ENCODE measurements around the gene CLSTN1. TPM values are rescaled to one million over a fixed set of nuclear protein-coding genes. Genes with fewer than 3 reads are reported as not detected.

CLSTN1 gene
- total RNA-seq, 1 experiment from 2014 or later: 100 TPM

DNA sequence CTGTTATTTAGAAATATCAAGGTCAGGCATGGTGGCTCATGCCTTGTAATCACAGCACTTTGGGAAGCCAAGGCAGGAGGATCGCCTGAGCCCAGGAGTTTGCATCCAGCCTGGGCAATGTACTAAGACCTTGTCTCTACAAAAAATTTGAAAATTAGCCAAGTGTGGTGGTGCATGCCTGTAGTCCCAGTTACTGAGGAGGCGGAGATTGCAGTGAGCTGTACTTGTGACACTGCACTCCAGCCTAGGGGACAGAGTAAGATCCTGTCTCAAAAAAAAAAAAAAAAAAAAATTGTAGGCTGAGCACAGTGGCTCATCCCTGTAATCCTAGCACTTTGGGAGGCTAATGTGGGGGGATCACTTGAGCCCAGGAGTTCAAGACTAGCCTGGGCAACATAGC, 127.0 kb downstream of the CLSTN1 start:
- H3K27ac ChIP-seq (ENCODE audit: insufficient read length, low read depth, low read length): no peak overlapping the region
- H2AK5ac ChIP-seq (ENCODE audit: insufficient read length, low read length): no peak overlapping the region
- no peak overlapping the region for H2BK5ac ChIP-seq (ENCODE audit: insufficient read length, low read length)
- H2AFZ ChIP-seq (ENCODE audit: low read length): no peak overlapping the region
- H3K27me3 ChIP-seq (ENCODE audit: insufficient read depth, low read length): no peaks in the 10 kb centered on the region
- no peak overlapping the region for H4K8ac ChIP-seq (replicated peaks; ENCODE audit: insufficient read length, low read depth, low read length)
- H4K91ac ChIP-seq (ENCODE audit: insufficient read length, low read depth, low read length): no peak overlapping the region
- TF ChIP-seq, protein P1, sequence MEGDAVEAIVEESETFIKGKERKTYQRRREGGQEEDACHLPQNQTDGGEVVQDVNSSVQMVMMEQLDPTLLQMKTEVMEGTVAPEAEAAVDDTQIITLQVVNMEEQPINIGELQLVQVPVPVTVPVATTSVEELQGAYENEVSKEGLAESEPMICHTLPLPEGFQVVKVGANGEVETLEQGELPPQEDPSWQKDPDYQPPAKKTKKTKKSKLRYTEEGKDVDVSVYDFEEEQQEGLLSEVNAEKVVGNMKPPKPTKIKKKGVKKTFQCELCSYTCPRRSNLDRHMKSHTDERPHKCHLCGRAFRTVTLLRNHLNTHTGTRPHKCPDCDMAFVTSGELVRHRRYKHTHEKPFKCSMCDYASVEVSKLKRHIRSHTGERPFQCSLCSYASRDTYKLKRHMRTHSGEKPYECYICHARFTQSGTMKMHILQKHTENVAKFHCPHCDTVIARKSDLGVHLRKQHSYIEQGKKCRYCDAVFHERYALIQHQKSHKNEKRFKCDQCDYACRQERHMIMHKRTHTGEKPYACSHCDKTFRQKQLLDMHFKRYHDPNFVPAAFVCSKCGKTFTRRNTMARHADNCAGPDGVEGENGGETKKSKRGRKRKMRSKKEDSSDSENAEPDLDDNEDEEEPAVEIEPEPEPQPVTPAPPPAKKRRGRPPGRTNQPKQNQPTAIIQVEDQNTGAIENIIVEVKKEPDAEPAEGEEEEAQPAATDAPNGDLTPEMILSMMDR (conservative IDR thresholded peaks at IDR 0.05): no peak
- H2BK12ac ChIP-seq (ENCODE audit: insufficient read length, low read depth, low read length): no peak overlapping the region
- no peaks in the 10 kb centered on the region for H3K9me3 Mint-ChIP-seq
- no peak overlapping the region for H3T11ph ChIP-seq (ENCODE audit: low read length)
- no peak overlapping the region for H3K4me2 ChIP-seq (ENCODE audit: insufficient read depth, insufficient read length, low read length)
- no peaks in the 10 kb centered on the region; a peak in 2 of 7 replicates for H3K36me3 Mint-ChIP-seq (ENCODE audit: insufficient read depth in 1 of 3, low read depth in 3 of 3)
- H3K9ac ChIP-seq (ENCODE audit: extremely low read depth, insufficient read length, low read length): no peak overlapping the region
- H3K79me2 ChIP-seq (ENCODE audit: insufficient read depth, low read length): no peaks in the 10 kb centered on the region
- no peaks in the 10 kb centered on the region for H3K23me2 ChIP-seq (ENCODE audit: insufficient read length, low read depth, low read length, poor library complexity, severe bottlenecking)
- no peak overlapping the region for H3K56ac ChIP-seq (ENCODE audit: insufficient read length, low read depth, low read length)
- no peak for DNase-seq
- no peak overlapping the region for H3K4me3 Mint-ChIP-seq
- no CpG with 5 or more reads among the region's 2 CpGs for WGBS (ENCODE audit: extremely low coverage, insufficient read length, low lambda C conversion rate)
- no peak overlapping the region for H2BK15ac ChIP-seq (ENCODE audit: low read depth, low read length)
- no peak overlapping the region for H3K4ac ChIP-seq (ENCODE audit: low read depth, low read length)
- H3K9me3 ChIP-seq (ENCODE audit: control insufficient read depth, low read depth, low read length): no peaks in the 10 kb centered on the region
- peaks cover 2% of the 10 kb centered on the region for H3K27me3 Mint-ChIP-seq (ENCODE audit: low read depth)
- peaks cover 14 to 20% of the 10 kb centered on the region in 2 experiments for H3K4me1 Mint-ChIP-seq
- no peak overlapping the region for H3K18ac ChIP-seq (ENCODE audit: insufficient read length, low read depth, low read length)
- H4K5ac ChIP-seq (ENCODE audit: insufficient read length, low read depth, low read length): no peak overlapping the region
- H2BK20ac ChIP-seq (ENCODE audit: low read depth, low read length, poor library complexity, severe bottlenecking): no peak overlapping the region
- no peaks in the 10 kb centered on the region for H4K20me1 ChIP-seq (ENCODE audit: control insufficient read depth, insufficient read depth, insufficient read length)
- H3K4me1 ChIP-seq (ENCODE audit: insufficient read depth, low read length): no peaks in the 10 kb centered on the region; the same call in 1 of the 2 replicates
- H3K23ac ChIP-seq (ENCODE audit: insufficient read length, low read depth, low read length): no peak overlapping the region
- H3K14ac ChIP-seq (ENCODE audit: insufficient read depth, low read length): no peak overlapping the region
- H3K27ac Mint-ChIP-seq: no peak overlapping the region
- no peak overlapping the region for H2BK120ac ChIP-seq (ENCODE audit: low read depth, low read length, poor library complexity, severe bottlenecking)
- H3K79me1 ChIP-seq (ENCODE audit: insufficient read depth, low read depth, low read length, poor library complexity, severe bottlenecking): no peaks in the 10 kb centered on the region
